LNCaP clone FGC (cell line): Measurements from ENCODE around the gene GIMAP2.

Experiments
- DNase-seq: peaks from one replicate; pipeline ENCODE4 v3.0.0-alpha.2; 2011; ENCODE audit warnings: low read depth
- H3K4me3 ChIP-seq: 2 replicates; pipeline ENCODE4 v1.5.1; 2011; ENCODE audit warnings: mild to moderate bottlenecking, low read depth, low read length, control low read depth
- TF ChIP-seq, protein P1 (sequence below): IDR thresholded peaks from 2 replicates; pipeline ENCODE4 v1.5.1; 2012; ENCODE audit warnings: mild to moderate bottlenecking; ENCODE audit not compliant: control insufficient read depth, insufficient read depth; ENCODE audit errors: extremely low read depth

Gene GIMAP2

DNA sequence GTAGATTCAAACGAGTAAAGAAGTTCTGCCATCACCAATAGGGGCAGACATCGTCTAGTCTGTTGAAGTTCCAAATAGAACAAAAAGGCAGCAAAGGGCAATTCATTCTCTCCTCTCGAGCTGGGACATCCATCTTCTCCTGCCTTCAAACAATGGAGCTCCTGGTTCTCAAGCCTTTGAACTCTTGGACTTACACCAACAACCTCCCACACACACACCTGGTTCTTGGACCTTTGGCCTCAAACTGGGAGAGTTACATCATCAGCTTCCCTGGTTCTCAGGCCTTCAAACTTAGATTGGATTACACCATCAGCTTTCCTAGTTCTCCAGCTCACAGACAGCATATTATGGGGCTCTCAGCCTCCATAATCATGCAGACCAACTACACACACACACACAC lies 41.9 kb downstream of the GIMAP2 start:
- no peak for DNase-seq
- TF ChIP-seq, protein P1, sequence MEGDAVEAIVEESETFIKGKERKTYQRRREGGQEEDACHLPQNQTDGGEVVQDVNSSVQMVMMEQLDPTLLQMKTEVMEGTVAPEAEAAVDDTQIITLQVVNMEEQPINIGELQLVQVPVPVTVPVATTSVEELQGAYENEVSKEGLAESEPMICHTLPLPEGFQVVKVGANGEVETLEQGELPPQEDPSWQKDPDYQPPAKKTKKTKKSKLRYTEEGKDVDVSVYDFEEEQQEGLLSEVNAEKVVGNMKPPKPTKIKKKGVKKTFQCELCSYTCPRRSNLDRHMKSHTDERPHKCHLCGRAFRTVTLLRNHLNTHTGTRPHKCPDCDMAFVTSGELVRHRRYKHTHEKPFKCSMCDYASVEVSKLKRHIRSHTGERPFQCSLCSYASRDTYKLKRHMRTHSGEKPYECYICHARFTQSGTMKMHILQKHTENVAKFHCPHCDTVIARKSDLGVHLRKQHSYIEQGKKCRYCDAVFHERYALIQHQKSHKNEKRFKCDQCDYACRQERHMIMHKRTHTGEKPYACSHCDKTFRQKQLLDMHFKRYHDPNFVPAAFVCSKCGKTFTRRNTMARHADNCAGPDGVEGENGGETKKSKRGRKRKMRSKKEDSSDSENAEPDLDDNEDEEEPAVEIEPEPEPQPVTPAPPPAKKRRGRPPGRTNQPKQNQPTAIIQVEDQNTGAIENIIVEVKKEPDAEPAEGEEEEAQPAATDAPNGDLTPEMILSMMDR, result no peak
- no peak overlapping the region for H3K4me3 ChIP-seq

DNA sequence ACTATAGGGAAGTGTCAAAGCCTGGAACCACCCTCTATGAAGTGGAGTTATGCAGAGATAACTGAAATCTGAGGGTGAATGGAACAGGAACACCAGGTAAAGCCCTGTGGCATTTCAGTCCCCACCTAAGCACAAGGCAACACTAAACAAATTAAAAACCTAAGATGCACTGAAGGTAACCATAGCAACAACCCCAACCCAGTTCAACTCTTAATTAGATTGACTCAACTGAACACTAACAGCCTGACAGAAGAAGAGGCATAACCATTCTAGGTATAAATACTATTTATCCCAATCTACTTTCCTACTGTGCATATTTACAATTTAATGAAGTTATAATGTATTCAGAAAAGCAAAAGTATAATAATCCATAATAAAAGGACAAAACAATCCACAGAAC lies 42.5 kb downstream of the GIMAP2 start:
- no peak overlapping the region for H3K4me3 ChIP-seq
- no peak for DNase-seq
- TF ChIP-seq, protein P1, result no peak

DNA sequence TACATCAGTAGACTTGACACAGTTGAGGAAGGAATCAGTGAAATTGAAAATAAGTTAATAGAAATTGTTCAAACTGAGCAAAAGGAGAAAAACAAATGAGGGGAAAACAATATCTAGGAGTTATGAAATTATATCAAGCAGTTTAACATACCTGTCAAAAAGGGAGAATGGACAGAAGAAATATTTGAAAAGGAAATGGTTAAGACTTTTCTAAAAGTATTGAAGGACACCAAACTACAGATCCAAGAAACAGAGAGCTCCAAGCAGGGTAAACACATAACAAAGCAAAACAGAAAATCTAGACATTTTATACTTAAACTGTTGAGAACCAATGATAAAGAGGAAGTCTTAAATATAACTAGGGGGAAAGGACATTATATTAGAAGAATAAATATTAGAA lies 43.1 kb downstream of the GIMAP2 start:
- no peak for DNase-seq
- TF ChIP-seq, protein P1, result no peak
- H3K4me3 ChIP-seq, result no peak overlapping the region

DNA sequence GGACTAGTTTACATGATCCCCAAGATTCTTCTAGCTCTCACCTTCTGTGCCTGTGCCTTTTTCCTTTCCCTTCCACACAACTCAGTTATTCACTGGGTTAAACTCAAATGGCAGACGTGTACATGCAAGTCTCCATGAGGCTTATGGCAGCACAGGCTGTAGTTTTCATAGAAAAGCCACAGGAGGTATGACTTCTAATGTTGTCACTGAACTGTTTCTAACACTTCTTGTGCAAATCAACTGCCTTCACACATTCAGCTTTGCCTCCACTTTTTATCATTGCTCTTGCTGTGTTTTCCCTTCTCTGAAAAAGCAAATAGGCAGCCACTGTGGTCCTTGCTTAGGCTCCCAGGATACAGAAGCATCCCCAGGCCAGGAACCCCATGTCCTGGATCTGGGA lies 46.4 kb downstream of the GIMAP2 start:
- no peak for DNase-seq
- H3K4me3 ChIP-seq, result no peak overlapping the region
- TF ChIP-seq, protein P1, result no peak

DNA sequence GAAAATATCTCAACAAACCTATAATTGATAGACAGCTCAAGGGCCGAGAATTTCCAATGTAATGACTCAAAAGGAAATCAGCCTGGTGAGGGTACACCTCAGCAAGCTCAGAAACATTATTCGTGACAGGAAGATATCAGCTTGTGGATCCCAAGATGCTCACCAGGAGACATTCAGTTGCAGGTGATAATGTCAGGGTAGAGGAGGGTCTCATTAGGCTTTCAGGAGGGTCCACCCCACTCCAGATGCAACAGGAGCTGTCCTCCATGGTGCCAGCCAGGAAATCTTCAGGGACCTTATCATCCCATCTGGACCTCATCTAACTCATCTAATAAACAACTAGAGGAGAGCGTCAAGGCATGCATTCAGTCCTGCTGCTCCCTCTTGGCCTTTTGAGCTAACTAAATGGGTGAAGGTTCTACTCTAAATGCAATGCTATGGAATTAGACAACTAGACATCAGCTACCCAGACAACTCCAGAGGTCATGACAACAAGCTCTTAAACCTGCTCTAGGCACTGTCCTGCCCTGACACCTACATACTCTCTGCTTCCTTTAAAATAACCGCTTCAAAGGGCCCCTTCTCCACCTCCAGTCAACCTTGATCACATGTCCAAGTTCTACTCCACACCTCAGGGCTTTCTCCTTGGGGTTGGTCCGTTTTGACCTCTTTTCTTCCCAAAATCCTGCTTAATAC lies 47.4 kb downstream of the GIMAP2 start:
- TF ChIP-seq, protein P1, result no peak
- DNase-seq, result no peak
- no peak overlapping the region for H3K4me3 ChIP-seq

DNA sequence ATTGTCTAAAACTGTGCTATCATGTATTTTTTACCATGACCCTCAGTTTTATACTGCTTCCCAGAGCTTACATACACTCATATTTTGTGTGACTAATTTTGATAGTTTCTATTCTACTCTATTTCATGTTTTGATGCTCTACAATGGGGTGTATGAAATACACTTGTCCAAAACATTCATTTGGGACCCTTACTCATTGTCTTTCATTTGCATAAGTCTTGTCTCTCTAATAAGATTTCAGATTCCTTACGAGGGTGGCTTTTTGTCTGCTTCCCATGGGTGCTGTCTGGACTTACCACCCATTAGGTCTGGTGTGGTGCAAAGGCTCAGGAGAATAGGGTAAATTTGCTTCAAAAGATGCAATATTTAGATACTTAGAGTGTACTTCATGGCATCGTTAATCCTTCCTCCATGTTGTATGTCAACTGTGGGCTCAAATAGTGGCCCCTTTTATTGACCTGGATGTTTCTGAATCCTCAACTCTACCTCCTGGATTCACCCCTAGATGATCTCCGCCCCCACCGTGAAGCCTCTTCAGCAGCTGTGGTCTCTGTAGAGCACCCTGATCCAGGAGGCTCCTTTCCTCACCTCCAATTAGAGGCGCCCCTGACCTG lies 48.1 kb downstream of the GIMAP2 start:
- no peak overlapping the region for H3K4me3 ChIP-seq
- TF ChIP-seq, protein P1, result no peak
- no peak for DNase-seq

DNA sequence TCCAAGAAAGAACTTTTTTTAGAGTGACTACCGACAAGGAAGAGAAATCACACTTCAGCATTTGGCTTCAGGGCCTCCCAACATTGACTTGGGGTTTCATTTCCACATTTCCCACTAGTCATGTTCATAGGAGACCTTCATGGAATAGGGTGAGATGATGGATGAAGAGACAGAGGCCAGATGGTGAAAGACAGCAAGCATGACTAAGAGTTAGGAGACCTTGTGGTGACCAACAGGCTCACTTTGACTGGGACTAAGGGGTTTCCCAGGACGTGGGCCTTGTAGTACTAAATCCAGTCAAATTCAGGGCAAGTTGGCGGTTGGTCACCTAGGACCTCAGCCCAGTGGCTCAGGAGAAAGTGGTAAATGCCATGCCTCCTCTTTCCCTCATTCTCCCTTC lies 48.7 kb downstream of the GIMAP2 start:
- H3K4me3 ChIP-seq, result no peak overlapping the region
- DNase-seq, result no peak
- TF ChIP-seq, protein P1, result no peak
